NCI-H524 treated with DMSO at 0.1 percent for 48 hours (cell line): Measurements from ENCODE around the gene MINPP1.

Experiments used
- DNase-seq: peaks from one replicate; lab custom pipeline; 2025; lab: John Stamatoyannopoulos, UW

Gene MINPP1

DNA sequence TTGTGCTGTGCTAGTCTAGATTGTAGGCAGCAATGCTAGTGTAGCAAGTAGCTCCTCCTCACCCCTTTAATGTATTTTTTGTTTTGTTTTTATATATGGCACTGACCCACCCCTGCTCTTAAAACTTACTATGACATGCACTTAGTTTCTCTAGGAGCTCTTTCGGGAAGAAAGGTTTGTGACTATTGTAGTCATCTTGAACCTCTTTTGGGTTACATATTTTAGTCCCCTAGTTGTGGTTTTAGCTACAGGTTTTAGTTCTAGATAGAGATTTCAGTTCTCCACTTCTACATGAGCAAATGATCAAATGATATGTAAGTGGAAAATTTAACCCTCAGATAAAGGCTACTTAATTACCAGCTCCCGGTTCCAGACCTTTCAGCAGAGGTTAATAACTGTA lies 14.9 kb downstream of the MINPP1 start:
- DNase-seq = no peak

- no peak for DNase-seq
Measured at GRCh38 chr10:87523731-87524130, 19.0 kb downstream of the MINPP1 start.

GRCh38 chr10:87524296-87524695 lies 19.6 kb downstream of the MINPP1 start:
- DNase-seq = no peak

- DNase-seq = no peak
Measured at GRCh38 chr10:87531908-87532622, 27.4 kb downstream of the MINPP1 start.

- no peak for DNase-seq
Measured at GRCh38 chr10:87532696-87533095, 28.0 kb downstream of the MINPP1 start.

DNA sequence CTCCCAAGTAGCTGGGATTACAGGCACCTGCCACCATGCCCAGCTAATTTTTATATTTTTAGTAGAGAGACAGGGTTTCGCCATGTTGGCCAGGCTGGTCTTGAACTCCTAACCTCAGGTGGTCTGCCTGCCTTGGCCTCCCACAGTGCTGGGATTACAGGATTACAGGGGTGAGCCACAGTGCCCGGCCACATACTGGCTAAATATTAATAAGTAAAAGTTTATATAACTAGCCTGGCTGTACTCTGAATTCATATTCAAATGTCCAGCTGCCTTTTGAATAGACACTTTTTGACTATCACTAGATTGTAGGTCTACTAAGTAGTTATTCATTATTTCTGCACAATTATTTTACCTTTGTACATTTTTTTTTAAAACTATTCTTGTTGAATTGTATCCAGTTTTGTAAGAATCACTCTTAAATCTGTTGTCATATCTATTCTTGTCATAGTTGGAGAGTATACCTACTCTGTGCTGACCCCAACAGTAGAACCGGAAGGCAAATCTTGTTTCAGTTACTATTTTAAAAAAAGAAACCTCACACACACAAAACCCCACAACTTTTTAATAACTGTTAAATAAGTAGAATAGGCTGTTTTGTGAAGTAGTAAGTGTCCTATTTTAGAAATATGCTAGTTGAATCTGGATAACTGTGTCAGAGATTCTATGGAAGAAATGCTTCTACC lies 29.6 kb downstream of the MINPP1 start:
- DNase-seq = no peak

GRCh38 chr10:87538092-87539015 lies 33.7 kb downstream of the MINPP1 start:
- no peak for DNase-seq

DNA sequence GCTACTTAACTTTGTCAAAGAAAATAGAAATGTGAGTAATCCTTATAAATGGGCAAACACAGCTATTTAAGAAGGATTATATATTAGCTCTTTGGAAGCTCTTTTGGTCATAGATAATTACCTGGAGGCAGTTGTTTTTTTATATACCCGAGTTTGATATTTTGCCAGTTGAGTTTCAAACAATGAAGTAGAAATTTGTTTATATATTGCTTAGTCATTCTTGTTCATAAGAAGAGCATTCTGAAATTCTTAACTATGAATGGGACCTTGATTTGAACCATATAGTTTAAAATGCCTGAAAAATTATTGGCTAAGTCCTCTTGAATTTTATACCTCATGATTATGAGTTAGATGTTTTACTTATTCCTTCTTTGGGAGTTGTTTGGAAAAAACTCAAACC lies 36.4 kb downstream of the MINPP1 start:
- DNase-seq = no peak

DNA sequence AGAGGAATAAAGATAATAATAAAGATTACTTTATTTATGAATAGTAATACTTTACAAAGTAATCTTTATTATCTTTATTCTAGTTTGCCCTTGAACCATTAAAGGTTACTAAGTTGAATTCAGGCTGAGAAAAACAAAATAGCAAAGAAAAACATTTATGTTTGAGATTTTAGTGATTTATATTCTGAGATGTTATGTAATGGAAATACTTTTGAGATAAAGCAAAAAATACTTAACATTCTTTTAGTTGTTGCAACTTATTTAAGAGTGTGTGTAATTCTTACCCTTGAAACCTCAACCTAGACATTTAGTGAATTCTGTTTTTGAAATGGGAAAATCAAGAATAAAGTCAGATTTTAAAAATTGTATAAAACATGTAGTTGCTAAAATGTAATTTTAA lies 40.0 kb downstream of the MINPP1 start:
- no peak for DNase-seq

DNA sequence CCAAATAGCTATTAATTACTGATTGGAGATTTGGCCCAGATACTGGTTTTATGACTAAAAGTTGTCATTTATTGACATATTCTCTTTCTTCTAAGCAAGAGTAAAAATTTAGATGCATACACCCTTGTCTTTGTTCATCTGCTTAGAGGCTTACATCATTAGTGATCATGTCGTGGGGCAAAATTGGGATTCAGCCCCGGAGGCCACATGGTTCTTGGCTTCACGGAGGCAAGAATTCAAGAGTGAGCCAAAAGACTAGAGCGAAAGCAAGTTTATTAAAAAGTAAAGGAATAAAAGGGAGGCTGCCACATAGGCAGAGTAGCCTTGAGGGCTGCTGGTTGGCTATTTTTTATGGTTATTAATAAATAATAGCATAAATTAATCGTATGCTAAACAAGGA lies 41.1 kb downstream of the MINPP1 start:
- DNase-seq = no peak

- DNase-seq = no peak
Measured at GRCh38 chr10:87546210-87546609, 41.5 kb downstream of the MINPP1 start.

GRCh38 chr10:87546971-87547413 lies 42.3 kb downstream of the MINPP1 start:
- DNase-seq = no peak

DNA sequence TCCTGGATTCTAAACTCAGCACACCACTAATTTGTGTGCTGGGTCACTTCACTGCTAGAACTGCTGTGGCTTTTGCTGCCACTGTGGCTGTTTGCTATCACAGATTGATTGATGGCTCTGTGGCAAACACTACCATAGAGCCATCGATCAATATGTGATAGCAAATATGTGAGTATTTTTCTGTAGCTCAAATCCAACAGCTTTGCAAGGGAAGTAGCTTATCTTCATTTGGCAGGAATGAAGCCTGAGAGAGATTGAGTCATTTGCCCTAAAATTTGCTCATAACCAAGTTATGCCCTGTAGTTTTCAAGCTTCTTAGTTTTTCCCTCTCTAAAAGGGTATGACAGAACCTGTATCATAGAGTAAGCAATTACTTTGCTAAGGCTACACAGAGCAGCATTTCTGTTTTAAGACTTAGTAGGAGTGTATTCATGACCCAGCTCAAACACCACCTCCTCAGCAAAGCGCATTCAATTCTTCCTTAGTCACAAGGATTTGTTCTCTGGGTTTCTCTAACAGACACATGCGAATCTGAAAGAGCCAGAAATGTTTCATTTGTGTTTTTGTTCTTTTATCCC lies 43.1 kb downstream of the MINPP1 start:
- no peak for DNase-seq

GRCh38 chr10:87550741-87551140 lies 46.0 kb downstream of the MINPP1 start:
- no peak for DNase-seq

GRCh38 chr10:87551326-87551725 lies 46.6 kb downstream of the MINPP1 start:
- no peak for DNase-seq

- no peak for DNase-seq
Measured at GRCh38 chr10:87552248-87552929, 47.7 kb downstream of the MINPP1 start.

DNA sequence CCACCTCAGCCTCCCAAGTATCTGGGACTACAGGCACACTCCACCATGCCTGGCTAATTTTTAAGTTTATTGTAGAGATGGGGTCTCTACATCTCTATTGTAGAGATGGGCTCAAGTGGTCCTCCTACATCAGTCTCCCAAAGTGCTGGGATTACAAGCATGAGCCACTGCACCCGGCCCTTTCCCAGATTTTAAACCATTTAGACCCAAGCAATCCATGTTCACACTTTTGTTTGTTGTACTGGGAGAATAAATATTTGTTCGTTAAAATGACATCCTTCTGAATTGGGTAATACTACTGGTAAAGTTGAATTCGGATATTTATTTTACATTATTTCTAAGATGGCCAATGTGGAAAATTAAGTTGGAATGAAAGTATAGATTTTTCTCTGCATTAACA lies 52.7 kb downstream of the MINPP1 start:
- no peak for DNase-seq

GRCh38 chr10:87558333-87558732 lies 53.6 kb downstream of the MINPP1 start:
- no peak for DNase-seq

GRCh38 chr10:87559392-87559791 lies 54.7 kb downstream of the MINPP1 start:
- DNase-seq = no peak

DNA sequence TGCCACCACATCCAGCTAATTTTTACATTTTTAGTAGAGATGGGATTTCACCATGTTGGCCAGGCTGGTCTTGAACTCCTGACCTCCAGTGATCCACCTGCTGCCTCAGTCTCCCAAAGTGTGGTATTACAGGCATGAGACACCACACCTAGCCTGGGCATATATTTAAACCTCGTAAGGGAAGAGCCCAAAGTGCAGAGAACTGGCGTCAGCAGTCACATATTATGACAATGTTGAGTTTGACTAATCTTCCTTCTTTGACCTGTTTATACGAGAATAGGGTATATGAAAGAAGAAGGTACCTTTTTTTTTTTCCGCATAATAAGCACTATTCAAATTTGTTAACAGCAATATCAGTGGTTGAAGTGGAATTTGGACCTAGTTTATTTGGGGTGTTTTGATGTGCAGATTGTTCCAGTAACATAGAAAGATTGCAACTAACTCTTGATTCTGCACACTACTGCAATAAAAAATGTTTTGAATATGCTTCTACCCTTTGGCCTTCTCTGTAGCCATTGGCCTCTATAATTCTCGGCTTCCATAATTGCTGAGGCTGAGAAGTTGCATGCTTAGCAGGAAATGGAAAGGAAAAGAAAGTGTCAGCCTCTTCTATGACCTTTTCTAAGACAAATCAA lies 55.9 kb downstream of the MINPP1 start:
- DNase-seq = no peak

GRCh38 chr10:87562750-87563149 lies 58.1 kb downstream of the MINPP1 start:
- DNase-seq = no peak
